Colonic mucosa (tissue), 4 donors: Measurements from ENCODE around the gene SUFU. TPM values are rescaled to one million over a fixed set of nuclear protein-coding genes. Genes with fewer than 3 reads are reported as not detected.

Source experiments
- DNase-seq: peaks from one replicate; pipeline ENCODE4 v3.0.0-alpha.2; 2020
- H3K27ac ChIP-seq: fragments of 200-600 bp; one replicate; pipeline ENCODE4 v1.8.0; 2021
- H3K27me3 ChIP-seq: fragments of 200-600 bp; one replicate; pipeline ENCODE4 v1.8.0; 2021
- H3K36me3 ChIP-seq: fragments of 200-600 bp; one replicate; pipeline ENCODE4 v1.8.0; 2021
- H3K4me1 ChIP-seq: fragments of 200-600 bp; one replicate; pipeline ENCODE4 v1.8.0; 2021; ENCODE audit warnings: mild to moderate bottlenecking
- H3K4me3 ChIP-seq: fragments of 200-600 bp; one replicate; pipeline ENCODE4 v1.8.0; 2021
- H3K9ac ChIP-seq, 2 donors: one replicate each; pipeline ENCODE4 v1.7.0; 2013; ENCODE audit warnings: control low read depth in 2 of 2, low read depth in 2 of 2, low read length in 2 of 2
- H3K9me3 ChIP-seq: fragments of 200-600 bp; one replicate; pipeline ENCODE4 v1.8.0; 2021
- CTCF ChIP-seq: fragments of 200-600 bp; IDR thresholded peaks from one replicate; pipeline ENCODE4 v1.8.0; 2022; ENCODE audit warnings: antibody characterized with exemption, mild to moderate bottlenecking
- intact Hi-C: fragments of 100-400 bp; cut with DNase I; formaldehyde crosslinking; loops from one replicate; pipeline ENCODE4 v1.14.1; 2022
- total RNA-seq, 2 donors: library from RNA; stranded (reverse); fragmentation: NEBNext Ultra II Directional in 1 of 2; extraction: Animal tissue kit (Norgen Biotek cat#: 25700) in 1 of 2; gene quantifications; one replicate each; pipeline ENCODE4 v1.2.1, GENCODE V29; 2021
- donor health status: healthy.
- donor health status: DM: no; HTN: no; CAD: no.
- donor health status: DM: no; HTN: no; CAD: no.

Gene SUFU
- total RNA-seq, 2 donors from 2014 or later = 7.6 to 8.6 TPM

GRCh38 chr10:102467318-102467717 lies 36.5 kb upstream of the SUFU start:
- no peak for TF ChIP-seq CTCF
- H3K9ac ChIP-seq = no peak overlapping the region
- peak overlapping the region; percentile 6 for H3K4me3 ChIP-seq
- no peaks in the 10 kb centered on the region for H3K36me3 ChIP-seq
- H3K27me3 ChIP-seq = no peaks in the 10 kb centered on the region
- H3K27ac ChIP-seq = peak overlapping the region; percentile 21
- intact Hi-C loops = no loop called here
- H3K9me3 ChIP-seq = no peaks in the 10 kb centered on the region
- no peak for DNase-seq
- H3K4me1 ChIP-seq = peaks cover 4% of the 10 kb centered on the region

GRCh38 chr10:102467971-102468438 lies 35.8 kb upstream of the SUFU start:
- Histone ChIP-seq H3K9me3 (no peaks in the 10 kb centered on the region), H3K4me1 (no peaks in the 10 kb centered on the region), H3K27me3 (no peaks in the 10 kb centered on the region), H3K36me3 (no peaks in the 10 kb centered on the region), H3K27ac (peak overlapping the region; percentile 21), H3K4me3 (peak overlapping the region; percentile 6), H3K9ac (peak overlapping the region in 1 of 2 donors; percentile 7)
- intact Hi-C loops = no loop called here
- DNase-seq = peak; percentile 76
- no peak for TF ChIP-seq CTCF

GRCh38 chr10:102468683-102469082 lies 35.1 kb upstream of the SUFU start:
- Histone ChIP-seq H3K9ac (no peak overlapping the region), H3K36me3 (no peaks in the 10 kb centered on the region), H3K9me3 (no peaks in the 10 kb centered on the region), H3K4me3 (no peak overlapping the region), H3K27ac (peak overlapping the region; percentile 21), H3K27me3 (no peaks in the 10 kb centered on the region), H3K4me1 (no peaks in the 10 kb centered on the region)
- DNase-seq = no peak
- TF ChIP-seq CTCF = no peak
- intact Hi-C loops = no loop called here

GRCh38 chr10:102470579-102471546 lies 32.9 kb upstream of the SUFU start:
- intact Hi-C loops = no loop called here

More at GRCh38 chr10:102470579-102471546, 32.9 kb upstream of the SUFU start:
- TF ChIP-seq CTCF = no peak
- H3K9me3 ChIP-seq = no peaks in the 10 kb centered on the region
- no peak overlapping the region for H3K9ac ChIP-seq
- no peaks in the 10 kb centered on the region for H3K4me1 ChIP-seq
- no peaks in the 10 kb centered on the region for H3K36me3 ChIP-seq
- H3K27ac ChIP-seq = no peak overlapping the region
- DNase-seq = no peak
- no peak overlapping the region for H3K4me3 ChIP-seq
- H3K27me3 ChIP-seq = no peaks in the 10 kb centered on the region
